ENCODE data around the gene WNK1. TPM values are rescaled to one million over a fixed set of nuclear protein-coding genes. Genes with fewer than 3 reads are reported as not detected.

Gene WNK1
- total RNA-seq, 1 donor from 2014 or later = 160 TPM

DNA sequence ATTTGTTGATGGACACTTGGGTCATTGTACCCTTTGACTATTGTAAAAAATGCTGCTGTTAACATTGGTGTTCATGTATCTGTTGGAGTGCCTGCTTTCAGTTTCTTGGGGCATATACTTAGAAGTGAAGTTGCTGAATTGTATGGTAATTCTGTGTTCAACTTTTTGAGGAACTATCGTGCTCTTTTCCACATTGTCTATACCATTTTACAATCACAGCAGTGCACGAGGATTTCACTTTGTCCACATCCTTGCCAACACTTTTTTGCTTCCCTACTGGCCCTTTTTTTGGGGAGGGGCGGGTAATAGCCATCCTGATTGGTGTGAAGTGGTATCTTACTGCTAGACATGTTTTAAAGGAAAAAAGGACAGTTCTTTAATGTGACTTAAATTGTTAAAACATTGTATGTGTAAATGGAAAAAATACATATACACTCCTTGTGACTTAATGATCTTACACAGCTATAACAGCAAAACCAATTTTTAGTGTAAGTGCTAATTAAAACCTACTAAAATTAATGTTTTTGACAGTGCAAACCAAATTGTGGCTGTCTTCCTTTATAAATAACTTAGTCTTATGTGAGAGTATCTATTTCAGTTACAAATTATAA is 52.7 kb downstream of the WNK1 start:
- Mint-ChIP-seq H3K27me3 (ENCODE audit: unreplicated experiment) (no peaks in the 10 kb centered on the region), H3K27ac (ENCODE audit: unreplicated experiment) (no peak overlapping the region), H3K4me3 (ENCODE audit: unreplicated experiment) (no peak overlapping the region), H3K36me3 (ENCODE audit: low read depth, unreplicated experiment) (no peaks in the 10 kb centered on the region), H3K9me3 (ENCODE audit: unreplicated experiment) (no peaks in the 10 kb centered on the region), H3K4me1 (ENCODE audit: unreplicated experiment) (peaks cover 2% of the 10 kb centered on the region)
- DNase-seq (ENCODE audit: low spot score) = no peak
- no peak for TF ChIP-seq CTCF (IDR thresholded peaks at IDR 0.05; ENCODE audit: unreplicated experiment)

DNA sequence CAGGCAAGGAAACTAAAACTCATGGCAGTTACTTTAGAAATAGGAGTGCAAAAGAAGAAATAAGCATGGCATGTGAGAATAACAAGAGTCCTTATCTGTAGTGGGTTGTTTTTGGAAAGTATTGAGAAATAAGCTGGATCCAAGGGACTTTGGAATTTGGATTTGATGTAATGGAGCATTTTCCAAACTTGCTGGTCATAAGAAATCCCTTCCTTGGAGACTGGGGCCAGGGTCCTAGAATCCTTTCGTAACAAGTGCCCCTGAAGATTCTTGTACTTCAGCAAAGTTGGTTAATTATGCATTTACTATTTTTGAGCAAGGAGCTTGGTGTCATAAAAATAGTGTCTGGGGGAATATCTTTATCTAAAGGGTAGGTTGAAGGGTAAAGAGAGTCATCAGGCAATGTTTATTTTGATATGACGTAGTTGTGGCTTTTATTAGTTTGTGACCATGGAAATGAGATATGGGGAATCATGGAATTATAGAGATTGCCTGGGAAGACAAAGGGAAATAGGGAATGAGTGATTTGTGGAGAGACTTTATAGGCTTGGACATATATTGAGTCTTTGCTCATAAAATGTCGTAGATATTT is 53.9 kb downstream of the WNK1 start:
- H3K27me3 Mint-ChIP-seq (ENCODE audit: unreplicated experiment) = no peaks in the 10 kb centered on the region
- H3K4me3 Mint-ChIP-seq (ENCODE audit: unreplicated experiment) = no peak overlapping the region
- H3K9me3 Mint-ChIP-seq (ENCODE audit: unreplicated experiment) = no peaks in the 10 kb centered on the region
- no peak for DNase-seq (ENCODE audit: low spot score)
- H3K27ac Mint-ChIP-seq (ENCODE audit: unreplicated experiment) = no peak overlapping the region
- H3K4me1 Mint-ChIP-seq (ENCODE audit: unreplicated experiment) = peaks cover 2% of the 10 kb centered on the region
- no peaks in the 10 kb centered on the region for H3K36me3 Mint-ChIP-seq (ENCODE audit: low read depth, unreplicated experiment)
- TF ChIP-seq CTCF (IDR thresholded peaks at IDR 0.05; ENCODE audit: unreplicated experiment) = no peak

DNA sequence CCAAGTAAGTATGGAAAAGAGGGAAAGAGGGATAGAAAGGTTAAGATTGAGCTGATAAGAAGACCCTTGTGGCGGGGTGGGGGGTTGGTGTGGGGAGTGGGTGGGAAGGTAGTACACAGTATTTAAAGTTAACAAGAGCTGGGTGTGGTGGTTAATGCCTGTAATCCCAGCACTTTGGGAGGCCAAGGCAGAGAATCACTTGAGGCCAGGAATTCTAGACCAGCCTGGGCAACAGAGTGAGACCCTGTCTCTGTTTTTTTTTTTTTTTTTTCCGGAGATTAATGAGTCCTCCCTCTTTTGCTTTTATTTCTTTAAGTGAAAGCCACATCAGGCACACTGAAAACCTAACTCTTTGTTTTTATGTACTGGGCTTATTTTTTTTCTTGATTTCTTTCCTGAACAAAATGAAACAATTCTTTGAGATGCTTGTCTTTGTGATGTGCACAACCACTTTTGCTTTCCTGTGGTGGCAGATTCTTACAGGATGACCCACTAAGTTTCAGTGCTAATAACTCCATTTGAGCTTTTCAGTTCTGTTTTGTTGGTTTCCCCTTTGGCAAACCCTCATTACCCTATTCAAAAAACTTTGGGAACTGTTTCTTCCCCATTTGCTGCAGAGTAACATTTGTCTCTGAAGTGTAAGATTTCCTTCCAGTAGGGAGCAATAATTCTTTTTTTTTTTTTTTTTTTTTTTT is 54.8 kb downstream of the WNK1 start:
- DNase-seq (ENCODE audit: low spot score) = no peak
- TF ChIP-seq CTCF (IDR thresholded peaks at IDR 0.05; ENCODE audit: unreplicated experiment) = no peak
- Mint-ChIP-seq H3K9me3 (ENCODE audit: unreplicated experiment) (no peaks in the 10 kb centered on the region), H3K4me3 (ENCODE audit: unreplicated experiment) (no peak overlapping the region), H3K36me3 (ENCODE audit: low read depth, unreplicated experiment) (no peaks in the 10 kb centered on the region), H3K27ac (ENCODE audit: unreplicated experiment) (no peak overlapping the region), H3K27me3 (ENCODE audit: unreplicated experiment) (no peaks in the 10 kb centered on the region), H3K4me1 (ENCODE audit: unreplicated experiment) (no peaks in the 10 kb centered on the region)

GRCh38 chr12:810116-810515 is 57.7 kb downstream of the WNK1 start:
- DNase-seq (ENCODE audit: low spot score) = no peak
- H3K4me1 Mint-ChIP-seq (ENCODE audit: unreplicated experiment) = no peaks in the 10 kb centered on the region

More at GRCh38 chr12:810116-810515, 57.7 kb downstream of the WNK1 start:
- Mint-ChIP-seq H3K27me3 (ENCODE audit: unreplicated experiment) (no peaks in the 10 kb centered on the region), H3K9me3 (ENCODE audit: unreplicated experiment) (no peaks in the 10 kb centered on the region), H3K36me3 (ENCODE audit: low read depth, unreplicated experiment) (no peaks in the 10 kb centered on the region), H3K27ac (ENCODE audit: unreplicated experiment) (no peak overlapping the region), H3K4me3 (ENCODE audit: unreplicated experiment) (no peak overlapping the region)
- no peak for TF ChIP-seq CTCF (IDR thresholded peaks at IDR 0.05; ENCODE audit: unreplicated experiment)

All from endothelial cell (in vitro differentiated cells).